HG03196 (cell line): ENCODE results near the gene CHD2.
"Not testable (repeated sequence)": the region's sequence is repeated elsewhere in the genome, so short reads cannot be mapped to it uniquely, and the experiment has no call there.

ENCODE experiments used
- ATAC-seq: cut with Tn5 transposase; IDR thresholded peaks from one replicate; pipeline ENCODE4 v1.9.1; 2021; ENCODE audit not compliant: unreplicated experiment

The CHD2 gene

GRCh38 chr15:92904722-92905571 lies 4.8 kb downstream of the CHD2 start:
- no peak for ATAC-seq

GRCh38 chr15:92906020-92906419 lies 5.9 kb downstream of the CHD2 start:
- ATAC-seq, result no peak

DNA sequence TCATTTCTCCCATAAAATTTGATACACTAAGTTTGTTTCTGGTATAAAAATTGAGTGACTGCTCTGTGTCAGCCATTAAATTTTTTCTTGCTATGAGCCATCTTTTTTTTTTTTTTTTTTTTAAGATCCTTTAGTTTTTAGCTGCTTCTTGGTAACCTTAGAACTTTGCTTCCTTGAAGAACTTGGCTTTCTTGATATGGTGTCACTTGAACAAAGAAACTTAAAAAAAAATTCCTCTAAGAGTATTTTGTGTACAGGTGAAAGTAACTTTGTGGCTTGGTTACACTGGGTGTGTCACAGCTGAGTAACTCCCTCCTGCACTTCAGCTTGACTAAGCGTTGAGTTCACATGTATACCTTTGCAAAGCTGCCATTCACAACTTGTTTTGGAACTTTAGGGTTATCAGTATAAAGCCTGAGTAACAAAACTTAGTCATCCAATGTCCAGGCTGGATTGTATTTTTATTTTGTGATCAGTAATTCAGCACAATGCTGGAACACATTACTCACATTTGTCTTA lies 6.5 kb downstream of the CHD2 start:
- peak; percentile 31 for ATAC-seq

DNA sequence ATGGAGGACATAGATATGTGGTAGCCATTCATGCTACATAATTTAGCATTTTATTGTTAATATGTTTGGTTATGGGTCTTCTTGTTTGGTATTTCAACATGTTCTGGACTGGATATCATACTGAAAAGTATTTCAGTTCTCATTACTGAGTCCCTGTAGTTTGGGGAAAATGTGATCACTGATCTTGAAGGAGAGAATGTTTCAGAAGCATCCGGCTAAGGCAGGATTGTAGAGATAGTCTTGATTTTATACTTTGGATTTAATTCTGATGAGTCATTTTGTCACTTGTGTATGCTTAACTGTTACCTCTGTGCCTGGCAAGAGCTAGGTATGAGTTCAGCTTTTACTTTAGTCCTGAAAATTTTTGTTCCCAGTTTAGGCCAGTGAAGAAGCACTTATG lies 7.1 kb downstream of the CHD2 start:
- ATAC-seq, result no peak

DNA sequence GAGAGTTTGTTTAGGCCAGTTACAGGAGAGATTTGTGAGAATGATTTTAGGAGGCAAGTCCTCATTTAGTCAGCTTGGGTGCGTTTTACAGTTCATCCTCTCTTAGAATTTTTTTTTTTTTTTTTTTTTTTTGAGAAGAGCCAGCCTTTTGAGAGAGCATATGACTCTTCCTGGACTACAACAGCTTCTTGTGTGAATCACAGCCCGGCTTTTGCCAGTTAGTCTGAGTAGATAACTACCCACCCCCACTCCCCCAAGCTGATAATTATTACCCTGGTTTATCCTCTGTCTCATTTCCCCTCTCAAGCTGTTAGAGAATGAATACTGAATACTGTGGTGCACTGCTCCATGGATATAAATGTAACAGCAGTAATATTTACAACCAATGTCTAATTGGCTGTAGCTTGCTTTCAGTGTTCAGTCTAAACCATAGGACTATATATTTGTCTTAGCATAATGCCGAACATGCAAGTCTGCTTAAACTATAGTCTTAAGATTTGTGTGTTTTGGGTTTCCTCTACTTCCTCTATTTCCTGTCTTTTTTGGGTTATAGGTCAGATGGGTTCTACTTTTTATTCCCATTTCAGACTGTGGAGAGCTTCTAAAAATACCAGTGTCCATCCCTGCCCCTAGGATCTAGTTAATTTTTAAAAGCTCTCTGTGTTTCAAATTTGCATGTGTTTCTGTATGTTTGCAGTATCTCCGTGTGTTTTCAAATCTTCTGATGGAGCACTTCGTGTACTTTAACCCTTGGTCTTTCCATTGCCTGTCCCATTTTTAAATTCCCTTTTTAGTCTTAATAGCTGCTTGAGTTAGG lies 8.0 kb downstream of the CHD2 start:
- ATAC-seq, result no peak

DNA sequence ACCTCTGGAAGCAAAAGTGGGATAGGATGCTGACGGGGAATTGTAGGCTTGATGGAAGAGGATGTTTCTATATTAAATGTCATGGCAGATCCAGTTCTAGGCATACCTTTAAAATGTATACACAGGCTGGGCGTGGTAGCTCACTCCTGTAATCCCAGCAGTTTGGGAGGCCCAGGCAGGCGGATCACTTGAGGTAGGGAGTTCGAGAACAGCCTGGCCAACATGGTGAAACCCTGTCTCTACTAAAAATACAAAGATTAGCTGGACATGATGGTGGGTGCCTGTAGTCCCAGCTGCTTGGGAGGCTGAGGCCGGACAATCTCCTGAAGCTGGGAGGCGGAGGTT lies 8.6 kb downstream of the CHD2 start:
- no peak for ATAC-seq

GRCh38 chr15:92909136-92909781 lies 9.1 kb downstream of the CHD2 start:
- ATAC-seq, result no peak

DNA sequence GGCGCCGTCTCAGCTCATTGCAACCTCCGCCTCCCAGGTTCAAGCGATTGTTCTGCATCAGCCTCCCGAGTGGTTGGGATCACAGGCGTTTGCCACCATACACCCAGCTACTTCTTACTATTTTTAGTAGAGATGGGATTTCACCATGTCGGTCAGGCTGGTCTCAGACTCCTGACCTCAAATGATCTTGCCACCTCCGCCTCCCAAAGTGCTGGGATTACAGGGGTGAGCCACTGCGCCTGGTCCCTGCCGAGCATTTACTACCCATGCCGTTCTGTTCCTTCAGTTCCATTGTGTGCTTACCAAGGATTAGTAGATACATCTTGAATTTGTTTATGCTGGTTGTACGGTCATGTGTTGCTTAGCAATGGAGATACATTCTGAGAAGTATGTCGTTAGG lies 10.3 kb downstream of the CHD2 start:
- no peak for ATAC-seq

DNA sequence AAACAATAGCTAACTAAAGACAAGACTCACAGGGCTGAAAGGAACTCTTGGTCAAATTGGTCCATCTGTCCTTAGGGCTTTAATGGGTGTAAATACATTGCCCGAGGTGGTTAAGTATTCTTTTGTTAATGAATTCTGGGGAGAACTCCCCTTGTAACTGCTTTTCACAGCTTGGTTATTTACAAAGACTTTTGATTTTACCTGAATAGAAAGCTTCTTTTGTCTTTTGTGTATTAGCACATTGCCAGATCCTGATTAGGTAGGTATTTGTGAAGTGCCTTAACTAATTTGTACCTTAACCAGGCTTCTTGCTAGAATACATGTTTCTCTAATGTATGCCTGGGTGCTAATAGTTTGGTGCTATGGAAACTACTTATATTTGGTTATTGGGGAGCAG lies 14.0 kb downstream of the CHD2 start:
- ATAC-seq, result no peak

GRCh38 chr15:92914768-92915221 lies 14.7 kb downstream of the CHD2 start:
- peak; percentile 41 for ATAC-seq

- ATAC-seq, result no peak
Observed at GRCh38 chr15:92915766-92916435, 15.8 kb downstream of the CHD2 start.

- ATAC-seq, result no peak
Observed at GRCh38 chr15:92917598-92918407, 17.7 kb downstream of the CHD2 start.

GRCh38 chr15:92918881-92919280 lies 18.8 kb downstream of the CHD2 start:
- ATAC-seq, result not testable (repeated sequence)

GRCh38 chr15:92920595-92921161 lies 20.6 kb downstream of the CHD2 start:
- no peak for ATAC-seq

DNA sequence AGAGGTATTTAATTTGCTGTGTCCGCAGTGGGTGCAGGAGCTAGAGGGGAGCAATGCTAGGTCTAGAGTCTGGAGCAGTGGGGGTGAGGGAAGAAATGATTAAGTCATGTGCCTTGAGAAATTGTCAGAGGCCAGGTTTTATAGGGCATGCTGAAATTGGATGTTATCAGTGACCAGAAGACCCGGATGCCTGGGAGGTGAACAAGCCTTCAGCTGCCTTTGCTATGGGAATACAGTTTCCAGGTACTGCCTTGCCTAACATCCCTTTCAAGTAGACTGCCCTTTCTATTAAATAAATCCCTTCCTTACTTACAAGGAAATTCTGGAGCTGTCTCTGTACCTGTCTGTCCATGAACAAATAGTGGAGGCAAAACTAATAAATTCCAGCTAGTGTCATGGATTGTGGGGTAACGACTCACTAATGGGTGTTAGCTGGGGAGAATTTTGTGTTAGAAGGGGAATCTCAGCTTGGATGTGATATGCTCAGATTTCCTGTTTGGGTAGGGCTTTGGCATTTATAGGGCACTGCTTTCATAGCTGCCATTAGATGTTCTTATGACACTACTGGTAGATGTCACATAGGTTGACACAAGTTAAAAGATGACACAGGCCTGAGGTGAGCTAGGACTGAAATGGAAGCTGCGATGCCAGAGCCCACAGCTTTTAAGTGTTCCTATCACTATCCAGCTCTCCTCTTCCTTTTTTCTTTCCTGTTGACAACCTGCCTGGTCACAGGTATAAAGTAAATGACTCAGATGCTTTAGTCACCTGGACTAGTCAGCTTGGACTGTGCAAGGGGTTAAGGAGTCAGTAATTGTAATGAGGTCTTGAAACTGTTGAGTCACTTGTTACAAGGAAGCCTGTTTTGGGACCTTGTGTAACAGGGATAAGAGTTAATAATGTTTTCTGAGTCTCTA lies 21.3 kb downstream of the CHD2 start:
- no peak for ATAC-seq

- ATAC-seq, result no peak
Observed at GRCh38 chr15:92922418-92923002, 22.4 kb downstream of the CHD2 start.

- no peak for ATAC-seq
Observed at GRCh38 chr15:92924216-92924615, 24.1 kb downstream of the CHD2 start.

- ATAC-seq, result no peak
Observed at GRCh38 chr15:92925454-92925853, 25.3 kb downstream of the CHD2 start.
